ENCODE measurements around the gene RECK.

GRCh38 chr9:36149197-36149596 lies 112.5 kb downstream of the RECK start:
- TF ChIP-seq CTCF (IDR thresholded peaks at IDR 0.05; ENCODE audit: low read depth, low read length, poor library complexity, severe bottlenecking) (no peak), EZH2phosphoT487 (IDR thresholded peaks at IDR 0.05; ENCODE audit: borderline replicate concordance, low read length) (no peak)

All from DOHH2 (cell line).